A549 treated with CpdA at 1 μM for 4 hours (cell line): ENCODE measurements around the gene UTS2B. TPM values are rescaled to one million over a fixed set of nuclear protein-coding genes. Genes with fewer than 3 reads are reported as not detected.

ENCODE experiments used
- total RNA-seq: library from RNA; stranded (reverse); fragments of 200-300 nt; extraction: Qiagen RNA extraction; gene quantifications from 5 replicates; pipeline ENCODE4 v1.2.3, GENCODE V29; 2022; ENCODE audit warnings: low read depth

UTS2B gene, protein sequence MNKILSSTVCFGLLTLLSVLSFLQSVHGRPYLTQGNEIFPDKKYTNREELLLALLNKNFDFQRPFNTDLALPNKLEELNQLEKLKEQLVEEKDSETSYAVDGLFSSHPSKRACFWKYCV
- 0.07 to 0.13 TPM in 2 of 5 replicates, not detected in the others for total RNA-seq

DNA sequence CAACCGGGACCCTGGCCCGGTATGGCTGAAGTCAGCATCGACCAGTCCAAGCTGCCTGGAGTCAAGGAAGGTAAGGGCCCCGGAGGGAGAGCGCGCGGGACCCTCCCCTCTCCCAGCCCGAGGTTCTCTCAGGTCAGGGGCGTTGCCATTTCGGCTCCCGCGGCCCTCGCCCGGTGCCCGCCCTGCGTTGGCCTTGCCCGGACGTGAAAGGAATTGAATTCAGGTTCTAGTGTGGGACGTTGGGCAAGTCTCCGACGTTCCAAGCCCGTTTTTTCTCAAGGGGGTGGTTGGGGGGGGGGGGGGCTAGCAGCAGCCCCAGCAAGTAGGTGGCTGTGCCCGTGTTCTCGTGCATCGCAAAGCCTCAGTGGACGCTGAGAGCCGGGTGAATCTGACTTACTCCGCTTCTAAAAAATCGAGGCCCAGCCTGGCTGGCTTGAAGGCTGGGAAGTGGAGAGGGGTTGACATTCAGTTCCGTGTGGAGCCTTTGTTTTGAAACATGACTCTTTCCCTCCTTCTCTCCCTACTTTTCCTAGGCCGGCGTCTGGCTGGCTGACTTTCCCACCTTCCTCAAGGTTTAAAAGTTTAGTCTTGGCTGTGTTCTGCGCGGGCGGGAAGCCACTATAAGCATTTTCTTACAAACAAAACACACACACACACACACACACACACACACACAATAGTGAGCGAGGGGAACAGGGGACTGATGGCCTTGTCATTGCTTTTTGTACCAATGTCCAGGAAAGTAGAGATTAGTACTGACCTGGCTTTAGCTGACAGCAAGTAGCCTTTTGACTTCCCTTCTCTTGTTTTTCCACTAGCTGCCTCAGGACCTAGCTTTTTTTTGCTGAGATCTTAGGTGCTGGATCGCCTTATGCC, at the start of gene UTS2B:
UTS2B (minus strand) TSS at position 873 of the 876 bp plus-strand sequence. CDS start 48,337 bp downstream, outside the sequence.

DNA sequence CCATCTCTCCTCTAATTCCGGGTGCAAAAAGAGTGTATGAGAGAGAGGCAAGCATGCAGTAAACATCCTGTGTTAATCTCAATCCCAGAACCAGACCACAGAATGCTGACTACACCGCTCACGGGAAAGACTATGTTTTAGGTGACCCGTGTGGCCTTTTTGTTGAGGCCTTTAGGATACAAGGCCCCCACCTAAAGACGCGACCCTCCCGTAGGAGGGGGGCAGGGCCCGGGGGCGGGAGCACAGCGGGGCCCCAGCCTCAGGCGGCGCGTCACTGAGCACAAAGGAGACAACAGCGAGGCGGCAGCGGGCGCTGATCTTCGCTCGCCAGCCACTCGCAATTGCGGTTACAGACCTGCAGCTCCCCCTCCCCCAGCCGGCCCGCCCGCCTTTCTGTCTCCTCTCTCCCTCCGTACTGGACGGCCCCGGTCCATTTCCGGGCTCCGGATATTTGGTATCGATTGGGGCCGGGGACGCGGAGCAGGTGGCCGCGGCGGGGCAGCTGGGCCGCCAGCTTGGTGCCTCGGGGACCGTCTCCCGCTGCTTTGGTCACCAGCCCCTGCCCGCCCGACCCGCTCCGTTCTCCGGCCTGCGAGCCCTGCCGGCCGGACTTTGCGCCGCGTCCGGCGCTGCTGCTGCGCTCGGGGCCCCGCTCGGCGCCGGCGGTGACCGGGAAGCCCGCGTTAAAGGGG, 1.2 kb downstream of the UTS2B start, which contains the start of gene CCDC50:
CCDC50 (plus strand) TSS at position 433 of the 692 bp plus-strand sequence. CDS start 281 bp downstream, outside the sequence.

Other genes starting within 250 kb of the UTS2B start
- gene OSTN, start 131.3 kb downstream of the UTS2B start, total RNA-seq = not detected in 5 replicates
- gene CCDC50, start 1.1 kb downstream of the UTS2B start, total RNA-seq = 25.0 to 28.0 TPM (median 26.8 TPM) in 5 replicates
- not detected in 5 replicates for gene PYDC2, start 130.6 kb upstream of the UTS2B start, total RNA-seq